Measurements from ENCODE around the gene NRIP3.
A peak's percentile ranks its signal among the peaks of the same experiment; 100 is the strongest.

NRIP3 gene

DNA sequence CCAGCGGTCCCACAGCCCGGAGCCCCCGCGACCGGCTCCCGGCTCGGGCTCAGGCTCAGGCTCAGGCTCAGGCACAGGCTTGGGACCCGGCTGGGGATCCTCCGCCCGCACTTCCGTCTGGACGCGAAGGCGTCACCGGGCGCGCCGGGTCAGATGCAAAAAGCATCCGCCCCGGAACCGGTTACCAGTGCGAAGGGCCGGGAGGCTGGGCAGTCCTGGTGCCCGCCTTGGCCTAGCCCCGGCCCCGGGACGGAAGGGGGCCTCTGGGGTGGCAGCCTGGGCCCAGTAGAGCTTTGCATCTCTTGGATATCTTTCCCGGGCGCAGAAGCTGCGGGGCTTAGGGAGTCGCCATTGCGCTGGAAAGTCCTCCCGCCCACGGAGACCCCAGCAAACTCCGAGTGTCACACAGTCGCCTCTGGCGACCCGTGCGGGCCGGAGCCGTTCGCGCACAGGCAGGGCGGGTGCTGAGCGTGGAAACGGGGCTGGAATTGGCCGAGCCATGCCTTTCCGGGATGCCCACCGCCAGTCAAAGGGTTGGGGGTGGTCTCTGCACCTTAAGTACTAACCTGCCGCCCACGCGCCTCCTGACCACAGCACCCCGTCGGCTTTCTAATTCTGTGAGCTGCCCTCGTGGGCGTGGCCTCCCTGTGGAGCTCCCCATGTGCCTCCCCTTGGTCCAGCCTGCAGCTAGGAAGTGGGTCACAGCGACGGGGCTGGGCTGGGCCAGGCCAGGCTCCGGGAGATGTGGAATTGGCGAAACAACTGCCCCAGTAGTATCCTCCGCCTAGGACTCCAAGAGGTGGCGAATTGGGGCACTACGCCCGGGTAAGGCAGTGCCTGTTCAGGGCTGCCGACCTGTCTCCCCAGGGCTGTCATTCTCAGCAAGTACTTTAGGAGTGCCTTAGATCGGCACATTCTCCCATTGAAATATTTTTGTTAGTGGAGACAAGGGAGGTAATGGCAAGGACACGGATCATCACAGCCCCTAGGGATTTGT is 39.2 kb downstream of the NRIP3 start, which contains the start of gene TMEM9B:
Gene TMEM9B, minus strand, starts transcription at position 119 of the 997 bp plus-strand sequence. CDS start 129 bp downstream, outside the sequence.
- TF ChIP-seq POLR2AphosphoS5 (IDR thresholded peaks at IDR 0.05; ENCODE audit: low read depth, low read length) (peak; percentile 55), TAF1 (IDR thresholded peaks at IDR 0.05; ENCODE audit: borderline replicate concordance, low read depth, low read length) (no peak; the same call in 1 of the 2 replicates), POLR2A (IDR thresholded peaks at IDR 0.05; ENCODE audit: low read depth, low read length) (peak; percentile 75)
- DNase-seq (ENCODE audit: insufficient read length) (peak; percentile 73), FAIRE-seq (peak; percentile 99)

DNA sequence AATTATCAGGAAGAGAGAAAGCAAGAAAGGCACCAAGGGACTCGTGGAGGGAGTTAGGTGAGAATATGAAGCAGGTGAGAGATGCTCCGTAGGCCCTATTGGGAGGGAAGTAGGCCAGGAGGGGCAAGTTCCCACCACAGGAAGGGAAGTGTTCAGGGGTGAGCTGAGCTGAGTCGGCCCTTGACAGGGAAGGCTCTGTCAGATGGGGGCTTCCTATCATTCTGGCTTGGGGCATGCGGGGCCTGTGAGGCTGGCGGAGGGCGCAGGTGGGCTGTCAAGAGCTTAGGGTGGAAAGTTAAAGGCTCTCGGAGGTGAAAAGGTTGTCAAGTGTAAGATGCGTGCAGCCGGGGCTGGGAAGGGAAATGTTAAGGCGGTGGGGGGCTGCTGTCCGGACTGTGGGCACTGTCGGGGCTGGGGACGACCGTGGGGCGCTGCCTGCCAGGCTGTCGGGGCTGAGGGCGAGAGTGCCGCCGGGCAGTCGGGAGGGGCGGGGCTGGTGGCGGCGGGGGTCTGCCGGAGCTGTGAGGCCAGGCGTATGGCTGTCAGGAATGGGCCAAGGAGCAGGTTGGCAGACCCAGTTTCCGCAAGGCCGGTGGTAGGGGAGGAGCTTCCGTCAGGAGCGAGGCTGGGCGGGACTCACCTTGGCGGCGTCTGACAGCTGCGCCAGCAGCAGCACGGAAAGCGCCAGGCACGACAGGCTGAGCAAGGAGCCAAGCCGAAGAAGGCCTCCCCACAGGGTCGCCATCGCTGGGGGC is 40.1 kb downstream of the NRIP3 start:
- DNase-seq (ENCODE audit: insufficient read length), result peak; percentile 63
- TF ChIP-seq TAF1 (IDR thresholded peaks at IDR 0.05; ENCODE audit: borderline replicate concordance, low read depth, low read length) (no peak), POLR2AphosphoS5 (IDR thresholded peaks at IDR 0.05; ENCODE audit: low read depth, low read length) (no peak), POLR2A (IDR thresholded peaks at IDR 0.05; ENCODE audit: low read depth, low read length) (no peak)
- no peak for FAIRE-seq

DNA sequence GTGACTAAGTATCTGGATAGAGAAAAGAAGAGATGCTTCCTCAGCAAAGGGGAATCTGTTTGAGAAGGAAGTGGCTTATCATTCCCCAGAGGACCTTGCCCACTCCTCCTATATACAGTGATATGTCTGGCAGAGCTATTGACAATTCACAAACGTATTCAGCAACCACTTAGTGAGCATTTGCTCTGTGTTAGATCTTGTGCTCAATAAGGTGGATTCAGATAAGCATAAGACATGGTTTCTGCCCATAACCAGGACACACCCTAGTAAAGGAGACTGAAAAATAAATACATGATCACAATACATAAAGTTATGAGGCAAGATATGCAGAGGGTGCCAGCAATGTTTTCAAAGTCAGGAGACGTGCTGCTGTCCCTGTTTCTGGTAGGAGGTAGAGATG is 41.0 kb downstream of the NRIP3 start:
- FAIRE-seq (no peak), DNase-seq (ENCODE audit: insufficient read length) (no peak)
- TF ChIP-seq TAF1 (IDR thresholded peaks at IDR 0.05; ENCODE audit: borderline replicate concordance, low read depth, low read length) (no peak), POLR2AphosphoS5 (IDR thresholded peaks at IDR 0.05; ENCODE audit: low read depth, low read length) (no peak), POLR2A (IDR thresholded peaks at IDR 0.05; ENCODE audit: low read depth, low read length) (no peak)

DNA sequence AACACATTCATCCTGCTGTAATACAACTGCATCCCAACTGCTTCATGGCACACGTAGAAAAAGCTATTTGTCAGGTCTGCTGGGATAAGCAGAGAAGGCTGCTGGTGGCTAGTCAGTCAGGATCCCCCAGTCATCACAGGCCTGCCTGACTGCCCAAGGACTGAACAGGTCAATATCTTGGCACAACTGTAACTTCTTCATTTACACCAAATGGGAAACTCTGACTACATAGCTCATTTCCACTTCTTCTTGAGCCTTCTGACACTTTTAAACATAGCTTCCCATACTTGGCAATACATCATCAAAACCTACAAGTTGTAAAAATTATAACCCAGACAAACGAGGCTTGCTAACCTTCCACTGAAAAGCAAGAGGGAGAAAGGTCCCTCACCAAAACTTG is 42.4 kb downstream of the NRIP3 start:
- no peak for DNase-seq (ENCODE audit: insufficient read length)
- TF ChIP-seq POLR2AphosphoS5 (IDR thresholded peaks at IDR 0.05; ENCODE audit: low read depth, low read length) (no peak), POLR2A (IDR thresholded peaks at IDR 0.05; ENCODE audit: low read depth, low read length) (no peak), TAF1 (IDR thresholded peaks at IDR 0.05; ENCODE audit: borderline replicate concordance, low read depth, low read length) (no peak)
- no peak for FAIRE-seq

DNA sequence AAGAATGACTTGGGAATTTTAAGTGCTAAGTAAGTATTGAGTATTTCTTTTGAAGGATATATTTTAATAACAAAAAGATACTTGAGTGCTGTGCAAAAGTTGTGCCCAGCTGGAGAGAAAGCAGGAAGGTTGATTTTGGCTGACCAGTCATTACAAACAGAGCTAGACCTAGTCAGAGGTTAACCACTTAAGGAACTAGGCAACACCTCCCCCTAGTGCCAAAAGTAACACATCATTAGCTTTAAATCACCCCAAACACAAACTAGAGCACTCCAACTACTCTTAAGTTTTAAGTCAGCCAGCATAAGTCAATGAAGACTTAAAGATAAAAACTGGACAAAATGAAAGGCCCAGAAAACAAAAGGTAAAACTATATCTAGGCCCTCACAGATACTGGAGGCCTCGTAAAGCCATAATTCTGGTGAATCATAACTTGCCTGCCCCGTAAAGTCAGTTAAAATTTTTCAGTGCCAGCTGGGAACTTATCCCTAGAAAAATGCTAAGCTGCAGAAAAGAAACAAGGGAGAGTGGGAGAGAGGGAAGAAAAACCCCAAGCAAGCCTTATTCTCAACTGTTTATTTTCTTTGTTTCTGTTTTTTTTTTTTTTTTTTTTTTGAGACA is 44.1 kb downstream of the NRIP3 start:
- DNase-seq (ENCODE audit: insufficient read length) (peak; percentile 54), FAIRE-seq (peak; percentile 99)
- TF ChIP-seq POLR2A (IDR thresholded peaks at IDR 0.05; ENCODE audit: low read depth, low read length) (no peak), POLR2AphosphoS5 (IDR thresholded peaks at IDR 0.05; ENCODE audit: low read depth, low read length) (no peak), TAF1 (IDR thresholded peaks at IDR 0.05; ENCODE audit: borderline replicate concordance, low read depth, low read length) (no peak)

DNA sequence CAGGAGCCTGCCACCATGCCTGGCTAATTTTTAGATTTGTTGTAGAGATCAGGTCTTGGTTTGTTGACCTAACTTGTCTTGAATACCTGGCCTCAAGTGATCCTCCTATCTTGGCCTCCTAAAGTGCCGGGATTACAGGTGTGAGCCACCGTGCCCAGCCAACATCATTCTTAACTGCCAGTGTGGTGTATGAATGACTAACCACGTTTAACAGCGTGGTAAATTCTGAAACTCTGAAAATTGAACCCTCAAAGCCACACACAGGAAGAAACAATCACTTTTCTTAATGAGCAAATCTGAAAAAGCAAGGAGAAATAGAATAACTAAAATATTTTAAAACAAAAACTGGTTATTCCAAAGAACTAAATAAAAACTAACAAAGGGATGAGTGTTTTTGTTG is 46.9 kb downstream of the NRIP3 start:
- DNase-seq (ENCODE audit: insufficient read length) (no peak), FAIRE-seq (no peak)
- TF ChIP-seq POLR2A (IDR thresholded peaks at IDR 0.05; ENCODE audit: low read depth, low read length) (no peak), TAF1 (IDR thresholded peaks at IDR 0.05; ENCODE audit: borderline replicate concordance, low read depth, low read length) (no peak), POLR2AphosphoS5 (IDR thresholded peaks at IDR 0.05; ENCODE audit: low read depth, low read length) (no peak)

DNA sequence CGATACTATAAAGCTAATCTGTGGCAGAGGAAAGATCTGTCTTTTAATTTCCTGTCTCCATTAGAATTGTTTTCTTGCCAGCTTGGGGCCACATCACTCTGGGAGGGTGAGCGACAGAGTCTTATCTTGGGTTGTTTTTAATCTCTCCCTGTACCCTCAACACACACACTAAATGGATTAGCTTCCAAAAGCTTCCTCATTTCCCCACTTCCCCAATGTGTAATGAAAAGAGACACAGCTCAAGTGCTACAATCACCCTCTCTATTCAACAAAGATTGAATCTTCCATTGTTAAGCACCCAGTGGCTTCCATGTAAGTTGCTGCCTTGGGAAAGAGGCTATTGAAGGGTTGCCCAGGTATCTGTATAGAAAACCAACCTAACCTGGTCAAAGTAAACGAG is 54.9 kb downstream of the NRIP3 start:
- no peak for TF ChIP-seq TAF1 (IDR thresholded peaks at IDR 0.05; ENCODE audit: borderline replicate concordance, low read depth, low read length)
- no peak for TF ChIP-seq POLR2A (IDR thresholded peaks at IDR 0.05; ENCODE audit: low read depth, low read length)
- TF ChIP-seq POLR2AphosphoS5 (IDR thresholded peaks at IDR 0.05; ENCODE audit: low read depth, low read length), result no peak
- no peak for FAIRE-seq
- DNase-seq (ENCODE audit: insufficient read length), result no peak

DNA sequence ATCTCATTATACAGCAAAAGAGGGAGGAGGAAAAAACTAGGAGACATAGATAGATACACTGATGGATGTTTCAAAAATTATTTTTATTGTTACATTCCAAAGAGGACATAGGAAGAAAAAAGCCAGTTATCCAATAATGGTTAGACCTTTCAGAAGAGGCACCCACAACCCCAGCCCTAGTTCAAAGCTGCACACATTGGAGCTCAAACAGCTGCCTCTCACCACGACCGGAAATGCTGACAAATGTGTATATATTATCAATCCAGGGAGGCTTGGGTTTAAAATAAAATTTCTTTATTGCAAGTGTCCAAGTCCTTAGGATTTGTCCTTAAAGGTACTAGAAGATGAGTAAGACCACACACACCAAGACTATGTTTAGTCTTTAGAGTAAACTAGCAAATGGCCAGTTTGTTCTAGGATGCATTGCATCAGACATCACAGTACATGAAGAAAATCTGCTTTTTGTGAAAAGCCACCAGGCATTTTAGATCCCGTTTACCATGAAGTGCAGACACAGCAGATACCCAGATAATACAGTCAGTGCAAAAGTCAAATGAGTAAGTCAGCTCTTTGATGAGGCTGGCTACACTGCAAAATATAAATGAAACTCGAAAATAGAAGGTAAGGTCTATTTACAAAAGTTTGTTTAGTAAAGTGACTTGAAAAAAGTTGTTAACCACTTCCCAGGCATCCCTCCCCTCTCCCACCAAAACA is 56.4 kb downstream of the NRIP3 start:
- FAIRE-seq (peak; percentile 44), DNase-seq (ENCODE audit: insufficient read length) (no peak)
- TF ChIP-seq POLR2AphosphoS5 (IDR thresholded peaks at IDR 0.05; ENCODE audit: low read depth, low read length) (no peak), TAF1 (IDR thresholded peaks at IDR 0.05; ENCODE audit: borderline replicate concordance, low read depth, low read length) (no peak), POLR2A (IDR thresholded peaks at IDR 0.05; ENCODE audit: low read depth, low read length) (no peak)

DNA sequence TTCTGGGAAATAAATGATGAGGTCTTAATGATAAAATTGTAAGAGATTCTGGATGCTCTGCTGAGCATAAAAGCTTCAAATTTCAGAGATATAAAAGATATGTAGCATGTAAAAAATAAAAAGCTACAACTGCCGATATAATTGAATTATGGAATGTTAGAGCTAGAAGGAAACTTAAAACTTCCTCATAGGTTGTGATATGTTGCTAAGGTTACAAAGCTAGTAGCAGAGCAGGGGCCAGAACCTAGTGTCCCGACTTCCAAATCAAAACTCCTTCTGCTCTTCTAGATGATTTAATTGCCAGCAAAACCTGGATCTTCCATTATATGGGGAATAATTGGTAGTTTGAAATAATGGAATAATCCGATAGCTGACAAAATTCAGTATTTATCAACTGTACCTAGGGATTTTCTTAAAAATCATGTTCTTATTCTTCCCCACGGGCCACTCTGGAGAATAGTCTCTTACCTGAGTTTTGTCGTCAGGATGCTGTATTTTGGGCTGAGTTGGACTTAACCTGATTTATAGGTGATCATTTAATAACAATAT is 61.2 kb downstream of the NRIP3 start, which contains the start of gene ASCL3:
Gene ASCL3, minus strand, starts transcription at position 499 of the 549 bp plus-strand sequence. CDS start 4,855 bp downstream, outside the sequence.
- TF ChIP-seq TAF1 (IDR thresholded peaks at IDR 0.05; ENCODE audit: borderline replicate concordance, low read depth, low read length), result no peak
- TF ChIP-seq POLR2A (IDR thresholded peaks at IDR 0.05; ENCODE audit: low read depth, low read length), result no peak
- TF ChIP-seq POLR2AphosphoS5 (IDR thresholded peaks at IDR 0.05; ENCODE audit: low read depth, low read length), result no peak
- no peak for FAIRE-seq
- DNase-seq (ENCODE audit: insufficient read length), result no peak
